Activated T-cell treated with anti-CD3 and anti-CD28 coated beads, Interleukin-2, amount 50 U/mL, for 1 hour (primary cell): ENCODE data around the gene GNAZ.

Experiments used
- DNase-seq: peaks from one replicate; pipeline ENCODE4 v3.0.0-alpha.2; 2020

The GNAZ gene

GRCh38 chr22:23094695-23095681, 24.7 kb downstream of the GNAZ start:
- no peak for DNase-seq

GRCh38 chr22:23095733-23096342, 25.5 kb downstream of the GNAZ start:
- no peak for DNase-seq

GRCh38 chr22:23097412-23098229, 27.3 kb downstream of the GNAZ start:
- no peak for DNase-seq

- DNase-seq, result no peak
Observed at GRCh38 chr22:23098230-23098705, 27.9 kb downstream of the GNAZ start.

- DNase-seq, result no peak
Observed at GRCh38 chr22:23098718-23099530, 28.6 kb downstream of the GNAZ start.

- no peak for DNase-seq
Observed at GRCh38 chr22:23099531-23099804, 29.1 kb downstream of the GNAZ start.

GRCh38 chr22:23100124-23100801, 29.9 kb downstream of the GNAZ start:
- no peak for DNase-seq

GRCh38 chr22:23101524-23101923, 31.2 kb downstream of the GNAZ start:
- no peak for DNase-seq

- DNase-seq, result no peak
Observed at GRCh38 chr22:23102002-23102655, 31.8 kb downstream of the GNAZ start.

- no peak for DNase-seq
Observed at GRCh38 chr22:23102776-23103175, 32.5 kb downstream of the GNAZ start.

- DNase-seq, result no peak
Observed at GRCh38 chr22:23103199-23103954, 33.1 kb downstream of the GNAZ start.

- DNase-seq, result no peak
Observed at GRCh38 chr22:23104187-23104971, 34.1 kb downstream of the GNAZ start.

- DNase-seq, result no peak
Observed at GRCh38 chr22:23105304-23105703, 35.0 kb downstream of the GNAZ start.

GRCh38 chr22:23105919-23106318, 35.6 kb downstream of the GNAZ start:
- no peak for DNase-seq

GRCh38 chr22:23106344-23106743, 36.0 kb downstream of the GNAZ start:
- DNase-seq, result no peak

GRCh38 chr22:23106906-23107367, 36.6 kb downstream of the GNAZ start:
- no peak for DNase-seq

- DNase-seq, result no peak
Observed at GRCh38 chr22:23107487-23108248, 37.3 kb downstream of the GNAZ start.

- no peak for DNase-seq
Observed at GRCh38 chr22:23108249-23109078, 38.1 kb downstream of the GNAZ start.
